K562 (cell line): ENCODE results near the gene JMJD1C. TPM values are rescaled to one million over a fixed set of nuclear protein-coding genes. Genes with fewer than 3 reads are reported as not detected.

Source experiments
- ATAC-seq: fragments of 200-7000 bp; cut with Tn5 transposase; 3 replicates; pipeline ENCODE4 v1.9.1; 2020; ENCODE audit warnings: moderate library complexity
- BruUV-seq: library from RNA; stranded (reverse); fragments of 400-500 nt; replicated peaks from 2 replicates; lab custom pipeline; 2021; lab: Mats Ljungman, UMichigan
- CTCF ChIA-PET: fragments of 300-600 bp; formaldehyde crosslinking; extraction: SDS; loops from one replicate; lab custom pipeline; 2021; ENCODE audit warnings: low intra/inter-chr PET ratio; lab: Yijun Ruan, JAX
- POLR2A ChIA-PET: fragments of 300-600, 350-650 bp; sonication (Branson Sonifier 250); formaldehyde crosslinking; extraction: SDS; loops from one replicate; lab custom pipeline; 2021; ENCODE audit warnings: antibody characterized with exemption, inconsistent platforms; lab: Yijun Ruan, JAX
- DNase-seq, 4 experiments: peaks; one replicate each; pipeline versions ENCODE4 v3.0.0 to v3.0.0-alpha.2; 2011 to 2018; ENCODE audit warnings: low spot score in 3 of 4, mixed read lengths in 3 of 4; ENCODE audit errors: extremely low read depth in 1 of 4
- FAIRE-seq: peaks from 2 replicates; lab custom pipeline; 2011; peaks lifted over from hg19 to GRCh38; lab: Jason Lieb, UNC
- H2AFZ ChIP-seq: 2 replicates; pipeline ENCODE4 v1.6.0; 2011; ENCODE audit warnings: low read depth, low read length, control low read depth, inconsistent platforms
- H3K27ac ChIP-seq: fragments of 200-600 bp; 3 replicates; pipeline ENCODE4 v1.8.0; 2011; ENCODE audit warnings: low read depth, mild to moderate bottlenecking, control low read depth, inconsistent platforms, low read length, moderate library complexity, mixed read lengths; ENCODE audit errors: extremely low read depth
- H3K27me3 ChIP-seq, 2 experiments: fragments of 300-600 bp in 1 of 2; 2 replicates in 1 of 2; 3 replicates in 1 of 2; pipeline versions ENCODE4 v1.6.0 to v1.8.0; 2011; ENCODE audit warnings: inconsistent platforms in 2 of 2, low read length in 2 of 2, mild to moderate bottlenecking in 1 of 2, mixed read lengths in 1 of 2, moderate library complexity in 1 of 2; ENCODE audit not compliant: control insufficient read depth in 2 of 2, insufficient read depth in 2 of 2
- H3K36me3 ChIP-seq: fragments of 300-600 bp; 3 replicates; pipeline ENCODE4 v1.8.0; 2011; ENCODE audit warnings: mild to moderate bottlenecking, low read length, inconsistent platforms; ENCODE audit not compliant: control insufficient read depth, insufficient read depth
- H3K4me1 ChIP-seq, 2 experiments: fragments of 200-600 bp in 1 of 2; replicated peaks in 1 of 2; 2 replicates in 1 of 2; 3 replicates in 1 of 2; pipeline versions ENCODE4 v1.5.1 to v1.8.0; 2011; ENCODE audit warnings: inconsistent platforms in 2 of 2, low read length in 2 of 2, mild to moderate bottlenecking in 1 of 2, mixed read lengths in 1 of 2, moderate library complexity in 1 of 2; ENCODE audit not compliant: control insufficient read depth in 2 of 2, insufficient read depth in 2 of 2
- H3K4me2 ChIP-seq: 2 replicates; pipeline ENCODE4 v1.6.1; 2011; ENCODE audit warnings: low read length, control low read depth, inconsistent platforms, mixed read lengths; ENCODE audit not compliant: insufficient read depth
- H3K4me3 ChIP-seq: fragments of 200-600 bp; sonication (generic), shearing (Covaris generic); 2 replicates; pipeline ENCODE4 v1.5.1; 2016; ENCODE audit warnings: control low read depth, inconsistent platforms
- H3K79me2 ChIP-seq: fragments of 200-600 bp; 3 replicates; pipeline ENCODE4 v1.8.0; 2011; ENCODE audit warnings: low read length, inconsistent platforms; ENCODE audit not compliant: control insufficient read depth, insufficient read depth
- H3K9ac ChIP-seq, 2 experiments: 2 replicates each; pipeline versions ENCODE4 v1.6.0 to v1.6.1; 2011; ENCODE audit warnings: low read depth in 2 of 2, low read length in 2 of 2, control low read depth in 1 of 2, inconsistent platforms in 1 of 2, mild to moderate bottlenecking in 1 of 2, mixed read lengths in 1 of 2; ENCODE audit not compliant: insufficient read depth in 1 of 2
- H3K9me1 ChIP-seq: one replicate; pipeline ENCODE4 v1.6.0; 2011; ENCODE audit warnings: inconsistent platforms, mild to moderate bottlenecking, low read length, moderate library complexity; ENCODE audit not compliant: control insufficient read depth, insufficient read depth
- H3K9me3 ChIP-seq: replicated peaks from 2 replicates; pipeline ENCODE4 v1.5.1; 2011; ENCODE audit warnings: low read depth, low read length, inconsistent platforms; ENCODE audit not compliant: control insufficient read depth, insufficient read depth
- H4K20me1 ChIP-seq: replicated peaks from 2 replicates; pipeline ENCODE4 v1.6.1; 2011; ENCODE audit warnings: low read length, inconsistent platforms, mixed read lengths; ENCODE audit not compliant: control insufficient read depth, insufficient read depth
- C11orf30 ChIP-seq: fragments of 450-650 bp; IDR thresholded peaks from 2 replicates; pipeline ENCODE4 v1.6.1; 2016; ENCODE audit warnings: low read depth, mild to moderate bottlenecking
- CHD4 ChIP-seq: fragments of 200-600 bp; sonication (generic); IDR thresholded peaks from 3 replicates; pipeline ENCODE4 v1.6.1; 2012; ENCODE audit warnings: low read depth, mild to moderate bottlenecking, mixed read lengths, low read length, inconsistent platforms; ENCODE audit not compliant: insufficient read depth, insufficient replicate concordance, poor library complexity, severe bottlenecking
- HMBOX1 ChIP-seq: sonication (generic); IDR thresholded peaks from 2 replicates; pipeline ENCODE4 v1.6.1; 2016
- MAFF ChIP-seq: IDR thresholded peaks from 2 replicates; pipeline ENCODE4 v1.6.1; 2012; ENCODE audit warnings: low read length, improper control_type of control experiment
- MAFG ChIP-seq: fragments of 450-650 bp; conservative IDR thresholded peaks from 2 replicates; pipeline ENCODE4 v1.6.1; 2016; ENCODE audit warnings: missing genetic modification characterization, missing compliant biosample characterization
- MTA2 ChIP-seq: fragments of 450-650 bp; IDR thresholded peaks from 2 replicates; pipeline ENCODE4 v1.6.1; 2016; ENCODE audit warnings: low read depth
- PKNOX1 ChIP-seq: fragments of 450-650 bp; IDR thresholded peaks from 2 replicates; pipeline ENCODE4 v1.6.1; 2016
- PRPF4 ChIP-seq: fragments of 200-400 bp; formaldehyde crosslinking; IDR thresholded peaks from one replicate; pipeline ENCODE4 v1.6.1; 2017; ENCODE audit warnings: low read length, low read depth, mild to moderate bottlenecking; ENCODE audit not compliant: insufficient read depth, poor library complexity, severe bottlenecking
- STAG1 ChIP-seq: sonication (generic); formaldehyde crosslinking; IDR thresholded peaks from 2 replicates; pipeline ENCODE4 v1.5.0; 2020; ENCODE audit warnings: missing genetic modification reagents, borderline replicate concordance
- STAT5B ChIP-seq: fragments of 250-450 bp; sonication (Bioruptor Pico); IDR thresholded peaks from 2 replicates; pipeline ENCODE4 v1.8.0; 2021; ENCODE audit warnings: mild to moderate bottlenecking, inconsistent platforms
- ZNF316 ChIP-seq: fragments of 450-650 bp; IDR thresholded peaks from 2 replicates; pipeline ENCODE4 v1.6.1; 2016
- WGBS: fragments of 100-300 bp; shearing (Covaris generic); methylation state at CpG from one replicate; pipeline ENCODE4 v1.1.6; 2016; ENCODE audit warnings: low coverage, mixed read lengths; ENCODE audit not compliant: insufficient coverage; ENCODE audit errors: missing lambda C conversion rate; 5-methylcytosine and 5-hydroxymethylcytosine counted together
- in situ Hi-C: fragments of 300-500 bp; cut with MboI; formaldehyde crosslinking; loops from 4 replicates; pipeline ENCODE4 v1.15.0; 2018; ENCODE audit warnings: inconsistent platforms, mixed read lengths
- intact Hi-C: fragments of 100-400 bp; cut with micrococcal nuclease; formaldehyde crosslinking; loops from 2 replicates; pipeline ENCODE4 v1.14.2; 2022
- polyA plus RNA-seq, 8 experiments: library from polyadenylated mRNA; depleted of rRNA in 4 of 8; stranded (reverse) in 5 of 8; unstranded in 3 of 8; fragments of >200 nt; fragmentation: Nextera tagmentation in 2 of 8; fragmentation: Illumina TruSeq in 1 of 8; extraction: Ambion mirVana in 2 of 8; extraction: Trizol in 1 of 8; gene quantifications; 2 replicates each; pipeline versions ENCODE4 v1.2.1 to v1.2.3, GENCODE V29; 2011 to 2014; ENCODE audit warnings: inconsistent platforms in 1 of 8, missing spikeins in 1 of 8
- total RNA-seq, 7 experiments: library from RNA; depleted of rRNA in 6 of 7; stranded (reverse); fragments of >200 nt in 6 of 7; fragmentation: Illumina TruSeq in 2 of 7; extraction: Trizol in 2 of 7; gene quantifications; 2 replicates each; pipeline versions ENCODE4 v1.2.1 to v1.2.3, GENCODE V29; 2011 to 2021; ENCODE audit warnings: low replicate concordance in 1 of 7

JMJD1C gene
- total and polyA plus RNA-seq, 9 of the 15 experiments (the other 6 are each of a cell fraction or from before 2014, with no cell fraction given) = 25.3 to 68.0 (median 47.2) TPM

- CTCF ChIA-PET = interaction anchor here (0.6 kb wide), 1 partner anchor 114 kb away, joined by 3 read pairs; no protein-coding TSS in a partner anchor
- POLR2A ChIA-PET = no interaction called here
- in situ Hi-C loops = no loop called here
- DNase-seq = no peak
- intact Hi-C loops = no loop called here
- WGBS = 87% methylated on average over 6 of the region's 6 CpGs
- no peak overlapping the region for H3K9ac ChIP-seq
- peaks cover 18% of the 10 kb centered on the region for H3K79me2 ChIP-seq
- no TSS peak for BruUV-seq
- H3K36me3 ChIP-seq = no peaks in the 10 kb centered on the region
- H3K27ac ChIP-seq = no peak overlapping the region
- no peak overlapping the region for H2AFZ ChIP-seq
- H4K20me1 ChIP-seq = no peaks in the 10 kb centered on the region
- H3K27me3 ChIP-seq = no peaks in the 10 kb centered on the region
- peak; percentile 74; the same call in 1 of the 2 replicates for TF ChIP-seq C11orf30
- no peak for TF ChIP-seq STAT5B
- TF ChIP-seq MTA2 = no peak
- no peak for TF ChIP-seq CHD4
- TF ChIP-seq PKNOX1 = no peak
- peak; percentile 82 for TF ChIP-seq ZNF316
- TF ChIP-seq MAFG (tag) = peak; percentile 62
- no peak for TF ChIP-seq HMBOX1
- TF ChIP-seq STAG1 = no peak
- TF ChIP-seq MAFF = peak; percentile 50
- no peak for TF ChIP-seq PRPF4
- TF ChIP-seq, all 486 proteins: peak for 4
- ATAC-seq (no peak), FAIRE-seq (no peak)
- Histone ChIP-seq H3K9me1 (no peaks in the 10 kb centered on the region), H3K4me1 (peaks cover 0 to 6% of the 10 kb centered on the region in 2 experiments; a peak in 2 of 5 replicates), H3K4me2 (no peak overlapping the region), H3K4me3 (no peak overlapping the region), H3K9me3 (no peaks in the 10 kb centered on the region)
Measured at GRCh38 chr10:63280386-63280785, 185.4 kb downstream of the JMJD1C start.
